ENCODE measurements around the gene WDR7. TPM values are rescaled to one million over a fixed set of nuclear protein-coding genes. Genes with fewer than 3 reads are reported as not detected.

Gene WDR7
- total RNA-seq, 1 experiment from 2014 or later, result 11.5 TPM

- no peaks in the 10 kb centered on the region for H3K9me3 ChIP-seq (ENCODE audit: control insufficient read depth in 1 of 2, insufficient read depth in 1 of 2, low read depth in 1 of 2, low read length in 2 of 2)
- intact Hi-C loops (cut with micrococcal nuclease), result no loop called here
- DNase-seq (ENCODE audit: low read depth, low spot score) (no peak), ATAC-seq (peak; percentile 14; the same call in 1 of the 2 replicates)
- no peak for TF ChIP-seq REST (IDR thresholded peaks at IDR 0.05; ENCODE audit: low read depth)
- no peak for TF ChIP-seq MAX (IDR thresholded peaks at IDR 0.05)
- TF ChIP-seq SRF (IDR thresholded peaks at IDR 0.05; ENCODE audit: low read depth), result no peak
- TF ChIP-seq EZH2 (IDR thresholded peaks at IDR 0.05), result no peak
- no peak for TF ChIP-seq JUND (IDR thresholded peaks at IDR 0.05)
- no peak for TF ChIP-seq ATF3 (IDR thresholded peaks at IDR 0.05)
- no peak for TF ChIP-seq EGR1 (IDR thresholded peaks at IDR 0.05; ENCODE audit: low read depth)
- TF ChIP-seq TCF7L2 (IDR thresholded peaks at IDR 0.05; ENCODE audit: borderline replicate concordance, extremely low read depth, insufficient read depth, insufficient read length), result no peak
- no peak for TF ChIP-seq SIN3A (IDR thresholded peaks at IDR 0.05; ENCODE audit: low read depth)
- no peak for TF ChIP-seq POLR2AphosphoS5 (IDR thresholded peaks at IDR 0.05; ENCODE audit: low read depth, low read length)
- no peak for TF ChIP-seq ELF1 (IDR thresholded peaks at IDR 0.05; ENCODE audit: borderline replicate concordance, low read depth)
- no peak for TF ChIP-seq ZFX (IDR thresholded peaks at IDR 0.05)
- TF ChIP-seq RAD21 (IDR thresholded peaks at IDR 0.05; ENCODE audit: low read depth), result no peak
- TF ChIP-seq ZNF274 (IDR thresholded peaks at IDR 0.05; ENCODE audit: low read depth, low read length), result no peak
- no peak for TF ChIP-seq FOSL1 (IDR thresholded peaks at IDR 0.05; ENCODE audit: low read depth)
- H3K4me1 ChIP-seq (ENCODE audit: control insufficient read depth in 1 of 2, insufficient read depth in 2 of 2, low read length in 2 of 2), result peaks cover 10 to 26% of the 10 kb centered on the region in 2 experiments; a peak in 3 of 4 replicates
- H3K9ac ChIP-seq (ENCODE audit: low read length), result peak overlapping the region; percentile 98
- BruUV-seq (replicated peaks), result no TSS peak
- H3K4me3 ChIP-seq (replicated peaks in 1 of 2; ENCODE audit: low read depth in 1 of 2, low read length in 2 of 2), result peak overlapping the region; percentile 82 to 96
- H3K79me2 ChIP-seq (ENCODE audit: insufficient read depth, low read length), result peaks cover 56% of the 10 kb centered on the region
- no peaks in the 10 kb centered on the region for H3K27me3 ChIP-seq (ENCODE audit: insufficient read depth, low read length)
- CTCF ChIA-PET, result no interaction called here
- H3K36me3 ChIP-seq (ENCODE audit: control insufficient read depth in 1 of 2, insufficient read depth in 2 of 2, low read length in 2 of 2), result 0 out of 4 replicates have a peak, but pooled peaks cover 3 to 6% of the 10 kb centered on the region in 2 experiments
- peak overlapping the region; percentile 84 for H3K4me2 ChIP-seq (ENCODE audit: low read length)
- H3K27ac ChIP-seq (ENCODE audit: low read depth, low read length), result peak overlapping the region; percentile 77
- H2AFZ ChIP-seq (ENCODE audit: low read depth, low read length, poor library complexity, severe bottlenecking), result no peak overlapping the region
- H4K20me1 ChIP-seq (ENCODE audit: insufficient read depth), result peaks cover 19% of the 10 kb centered on the region; the same call in 1 of the 2 replicates
- no peaks in the 10 kb centered on the region for H3K9me2 ChIP-seq (ENCODE audit: insufficient read depth)
- POLR2A ChIA-PET, result interaction anchor here (0.7 to 1.7 kb wide), 3 partner anchors 11 to 14 kb away, joined by 3 to 6 read pairs (median 5); partner anchors contain the start of gene WDR7
- RAD21 ChIA-PET (ENCODE audit: low non-redundant PET in 1 of 2, low total read pairs in 2 of 2, uncharacterized antibody in 2 of 2, unreplicated experiment in 2 of 2), result no interaction called here
Measured at GRCh38 chr18:56637711-56638231, 13.4 kb upstream of the WDR7 start.
